AG10803 (cell line): ENCODE results near the gene PRRG2.

Experiments
- DNase-seq: peaks from one replicate; pipeline ENCODE4 v3.0.0; 2010; ENCODE audit warnings: low read depth
- H3K4me3 ChIP-seq: 2 replicates; pipeline ENCODE4 v1.5.1; 2011; ENCODE audit warnings: mild to moderate bottlenecking, low read length, control low read depth
- CTCF ChIP-seq: conservative IDR thresholded peaks from 2 replicates; pipeline ENCODE4 v1.5.1; 2011; ENCODE audit warnings: mild to moderate bottlenecking, low read length, control low read depth, inconsistent platforms

The PRRG2 gene

GRCh38 chr19:49597703-49597974 lies 16.5 kb downstream of the PRRG2 start:
- no peak for DNase-seq
- no peak overlapping the region for H3K4me3 ChIP-seq
- no peak for TF ChIP-seq CTCF

GRCh38 chr19:49599378-49600295 lies 18.5 kb downstream of the PRRG2 start:
- TF ChIP-seq CTCF = no peak
- DNase-seq = no peak
- H3K4me3 ChIP-seq = no peak overlapping the region

GRCh38 chr19:49601482-49602038 lies 20.4 kb downstream of the PRRG2 start:
- no peak for DNase-seq
- no peak overlapping the region for H3K4me3 ChIP-seq
- TF ChIP-seq CTCF = no peak

- no peak for TF ChIP-seq CTCF
- H3K4me3 ChIP-seq = no peak overlapping the region
- no peak for DNase-seq
Observed at GRCh38 chr19:49602806-49603205, 21.7 kb downstream of the PRRG2 start.

GRCh38 chr19:49605605-49606004 lies 24.5 kb downstream of the PRRG2 start:
- no peak for TF ChIP-seq CTCF
- DNase-seq = no peak
- no peak overlapping the region for H3K4me3 ChIP-seq

GRCh38 chr19:49609499-49610092 lies 28.5 kb downstream of the PRRG2 start:
- no peak for DNase-seq
- no peak for TF ChIP-seq CTCF
- H3K4me3 ChIP-seq = no peak overlapping the region

- TF ChIP-seq CTCF = no peak
- no peak for DNase-seq
- no peak overlapping the region for H3K4me3 ChIP-seq
Observed at GRCh38 chr19:49613374-49613773, 32.3 kb downstream of the PRRG2 start.
